Measurements from ENCODE around the gene PDE4C.

Gene PDE4C

GRCh38 chr19:18254546-18255503 is 28.6 kb upstream of the PDE4C start:
- DNase-seq = no peak

GRCh38 chr19:18253716-18254115 is 27.5 kb upstream of the PDE4C start:
- DNase-seq = no peak

- no peak for DNase-seq
Observed at GRCh38 chr19:18253130-18253529, 26.9 kb upstream of the PDE4C start.

- no peak for DNase-seq
Observed at GRCh38 chr19:18252370-18252717, 26.1 kb upstream of the PDE4C start.

- DNase-seq = peak; percentile 85
Observed at GRCh38 chr19:18251587-18252369, 25.5 kb upstream of the PDE4C start.

GRCh38 chr19:18249834-18250233 is 23.6 kb upstream of the PDE4C start:
- no peak for DNase-seq

- DNase-seq = no peak
Observed at GRCh38 chr19:18245297-18245696, 19.1 kb upstream of the PDE4C start.

GRCh38 chr19:18239303-18239702 is 13.1 kb upstream of the PDE4C start:
- no peak for DNase-seq

- no peak for DNase-seq
Observed at GRCh38 chr19:18234194-18234593, 8.0 kb upstream of the PDE4C start.

- DNase-seq = peak; percentile 45
Observed at GRCh38 chr19:18233224-18233825, 7.1 kb upstream of the PDE4C start.

- DNase-seq = no peak
Observed at GRCh38 chr19:18232540-18233223, 6.4 kb upstream of the PDE4C start.

- no peak for DNase-seq
Observed at GRCh38 chr19:18231775-18232174, 5.5 kb upstream of the PDE4C start.

- DNase-seq = no peak
Observed at GRCh38 chr19:18230941-18231734, 4.9 kb upstream of the PDE4C start.

- DNase-seq = no peak
Observed at GRCh38 chr19:18229915-18230314, 3.7 kb upstream of the PDE4C start.

GRCh38 chr19:18229474-18229873 is 3.2 kb upstream of the PDE4C start:
- no peak for DNase-seq

- no peak for DNase-seq
Observed at GRCh38 chr19:18227781-18228271, 1.6 kb upstream of the PDE4C start.

- DNase-seq = no peak
Observed at GRCh38 chr19:18226956-18227780, 930 bp upstream of the PDE4C start.

GRCh38 chr19:18225355-18225701 is 910 bp downstream of the PDE4C start:
- DNase-seq = no peak

GRCh38 chr19:18224525-18225354 is 1.5 kb downstream of the PDE4C start:
- peak; percentile 93 for DNase-seq

- DNase-seq = peak; percentile 21
Observed at GRCh38 chr19:18223860-18224524, 2.2 kb downstream of the PDE4C start.
